GM18511 (cell line): ENCODE results near the gene SMARCAL1.

Source experiments
- ATAC-seq: cut with Tn5 transposase; IDR thresholded peaks from one replicate; pipeline ENCODE4 v1.9.1; 2021; ENCODE audit warnings: mild to moderate bottlenecking, moderate library complexity; ENCODE audit not compliant: unreplicated experiment

Gene SMARCAL1

GRCh38 chr2:216522892-216523502, 110.7 kb downstream of the SMARCAL1 start:
- ATAC-seq: no peak

- no peak for ATAC-seq
Measured at GRCh38 chr2:216525972-216526371, 113.7 kb downstream of the SMARCAL1 start.

GRCh38 chr2:216526939-216527338, 114.7 kb downstream of the SMARCAL1 start:
- ATAC-seq: no peak

GRCh38 chr2:216527600-216527999, 115.3 kb downstream of the SMARCAL1 start:
- ATAC-seq: no peak

GRCh38 chr2:216532562-216532961, 120.3 kb downstream of the SMARCAL1 start:
- no peak for ATAC-seq
